Cardiac muscle cell (in vitro differentiated cells and primary cell): ENCODE data around the gene ULBP2. TPM values are rescaled to one million over a fixed set of nuclear protein-coding genes. Genes with fewer than 3 reads are reported as not detected.
"Not testable (repeated sequence)": the region's sequence is repeated elsewhere in the genome, so short reads cannot be mapped to it uniquely, and the experiment has no call there.

ENCODE experiments used
- DNase-seq, 2 donors: peaks; one replicate each; pipeline versions ENCODE4 v3.0.0 to v3.0.0-alpha.2; 2010 to 2017; ENCODE audit warnings: low read depth in 1 of 2, low spot score in 1 of 2
- H3K27ac ChIP-seq: fragments of 200-600 bp; sonication (generic); 2 replicates; pipeline ENCODE4 v1.5.1; 2016
- H3K27me3 ChIP-seq: fragments of 200-600 bp; sonication (generic); 2 replicates; pipeline ENCODE4 v1.6.0; 2016; ENCODE audit warnings: control low read depth
- H3K36me3 ChIP-seq: fragments of 200-600 bp; sonication (generic); 2 replicates; pipeline ENCODE4 v1.5.1; 2016; ENCODE audit warnings: control low read depth
- H3K4me1 ChIP-seq: fragments of 200-600 bp; sonication (generic); 2 replicates; pipeline ENCODE4 v1.8.1; 2017; ENCODE audit warnings: low read depth, mild to moderate bottlenecking, mixed run types
- H3K4me3 ChIP-seq: fragments of 200-600 bp; sonication (generic); 2 replicates; pipeline ENCODE4 v1.5.1; 2016; ENCODE audit warnings: mild to moderate bottlenecking
- H3K9me3 ChIP-seq: fragments of 200-600 bp; sonication (generic); 2 replicates; pipeline ENCODE4 v1.5.1; 2017; ENCODE audit warnings: low read depth, mild to moderate bottlenecking, control low read depth
- polyA plus RNA-seq: library from polyadenylated mRNA; unstranded; fragments of >200 nt; fragmentation: Nextera tagmentation; extraction: Ambion mirVana; gene quantifications from 2 replicates; pipeline ENCODE4 v1.2.1, GENCODE V29; 2016
- total RNA-seq: library from RNA; depleted of rRNA; stranded (reverse); fragments of >200 nt; gene quantifications from 2 replicates; pipeline ENCODE4 v1.2.3, GENCODE V29; 2016
- TF ChIP-seq, protein P1 (sequence below): IDR thresholded peaks from 2 replicates; pipeline ENCODE4 v1.5.1; 2012; ENCODE audit warnings: low read depth, mild to moderate bottlenecking, low read length

Gene ULBP2
- total and polyA plus RNA-seq, 2 experiments from 2014 or later: not detected

DNA sequence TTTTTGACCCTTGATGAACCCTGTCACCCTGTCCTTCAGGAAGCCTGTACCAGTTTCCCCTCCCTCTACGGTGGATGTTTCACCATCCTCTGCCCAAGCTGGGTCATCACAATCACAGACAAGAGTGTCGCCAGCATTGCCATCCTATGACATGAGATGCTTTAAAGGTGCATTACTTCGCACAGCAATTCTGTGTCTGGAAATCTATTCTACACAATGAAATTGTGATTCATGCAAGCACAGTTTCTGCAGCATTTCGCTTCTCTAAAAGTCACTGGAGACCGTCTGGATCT lies 2.5 kb upstream of the ULBP2 start:
- no peaks in the 10 kb centered on the region for H3K36me3 ChIP-seq
- TF ChIP-seq, protein P1, sequence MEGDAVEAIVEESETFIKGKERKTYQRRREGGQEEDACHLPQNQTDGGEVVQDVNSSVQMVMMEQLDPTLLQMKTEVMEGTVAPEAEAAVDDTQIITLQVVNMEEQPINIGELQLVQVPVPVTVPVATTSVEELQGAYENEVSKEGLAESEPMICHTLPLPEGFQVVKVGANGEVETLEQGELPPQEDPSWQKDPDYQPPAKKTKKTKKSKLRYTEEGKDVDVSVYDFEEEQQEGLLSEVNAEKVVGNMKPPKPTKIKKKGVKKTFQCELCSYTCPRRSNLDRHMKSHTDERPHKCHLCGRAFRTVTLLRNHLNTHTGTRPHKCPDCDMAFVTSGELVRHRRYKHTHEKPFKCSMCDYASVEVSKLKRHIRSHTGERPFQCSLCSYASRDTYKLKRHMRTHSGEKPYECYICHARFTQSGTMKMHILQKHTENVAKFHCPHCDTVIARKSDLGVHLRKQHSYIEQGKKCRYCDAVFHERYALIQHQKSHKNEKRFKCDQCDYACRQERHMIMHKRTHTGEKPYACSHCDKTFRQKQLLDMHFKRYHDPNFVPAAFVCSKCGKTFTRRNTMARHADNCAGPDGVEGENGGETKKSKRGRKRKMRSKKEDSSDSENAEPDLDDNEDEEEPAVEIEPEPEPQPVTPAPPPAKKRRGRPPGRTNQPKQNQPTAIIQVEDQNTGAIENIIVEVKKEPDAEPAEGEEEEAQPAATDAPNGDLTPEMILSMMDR: no peak
- H3K9me3 ChIP-seq: no peaks in the 10 kb centered on the region
- no peak overlapping the region for H3K27ac ChIP-seq
- DNase-seq: no peak
- H3K27me3 ChIP-seq: peaks cover 99% of the 10 kb centered on the region
- H3K4me1 ChIP-seq: no peaks in the 10 kb centered on the region
- no peak overlapping the region for H3K4me3 ChIP-seq

DNA sequence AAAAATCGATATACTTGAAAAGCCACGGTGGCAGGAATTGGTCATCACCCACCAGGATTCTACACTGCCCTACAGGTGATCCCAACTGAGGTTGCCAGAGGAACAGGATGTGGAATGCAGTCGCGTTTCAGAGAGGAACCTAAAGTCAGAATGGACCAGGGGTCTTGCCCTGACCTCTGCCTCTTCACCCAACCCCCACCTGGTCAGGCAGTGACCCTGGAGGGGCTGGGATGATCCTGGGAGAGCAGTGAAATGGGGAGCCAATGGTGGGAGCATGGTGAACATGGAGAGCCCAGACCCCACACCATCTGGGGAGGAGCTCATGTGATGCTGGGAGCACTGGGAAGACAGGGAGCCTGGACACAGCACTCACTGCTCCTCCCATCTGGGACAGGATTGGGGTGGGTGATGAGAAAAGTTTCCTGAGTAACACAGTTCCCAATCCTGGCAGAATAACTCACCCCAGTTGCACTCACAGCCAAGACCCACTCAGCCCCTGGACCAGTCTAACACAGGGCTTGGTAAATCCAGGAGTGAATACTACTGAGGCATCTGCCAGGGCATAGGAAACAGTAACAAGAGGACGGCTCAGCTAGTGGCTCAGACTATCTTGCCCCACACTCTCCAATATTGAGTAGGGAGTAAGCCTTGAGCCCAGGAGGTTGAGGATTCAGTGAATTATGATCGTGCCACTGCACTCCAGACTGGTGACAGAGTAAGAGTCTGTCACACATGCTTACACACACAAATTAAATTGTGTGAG lies 1.7 kb upstream of the ULBP2 start:
- Histone ChIP-seq H3K27ac (no peak overlapping the region), H3K27me3 (peaks cover 93% of the 10 kb centered on the region), H3K9me3 (no peaks in the 10 kb centered on the region), H3K36me3 (no peaks in the 10 kb centered on the region), H3K4me3 (no peak overlapping the region), H3K4me1 (no peaks in the 10 kb centered on the region)
- DNase-seq: no peak
- TF ChIP-seq, protein P1: no peak

DNA sequence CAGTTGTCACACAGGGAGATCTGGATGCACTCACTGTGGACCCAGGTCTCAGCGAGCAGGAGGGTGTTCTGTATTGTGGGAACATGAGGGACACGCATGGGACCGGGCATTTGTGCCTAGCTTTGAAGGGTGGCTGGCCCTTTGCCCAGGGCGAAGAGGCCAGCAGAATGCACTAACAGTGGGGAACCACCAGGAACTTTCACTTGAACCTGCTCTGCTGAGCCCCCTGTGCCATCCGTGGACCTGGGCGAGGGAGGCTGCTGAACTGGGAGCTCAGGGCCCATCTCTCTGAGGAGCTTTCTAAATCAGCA lies 1.2 kb upstream of the ULBP2 start:
- H3K9me3 ChIP-seq: no peaks in the 10 kb centered on the region
- H3K27me3 ChIP-seq: peaks cover 92% of the 10 kb centered on the region
- no peak overlapping the region for H3K27ac ChIP-seq
- TF ChIP-seq, protein P1: no peak
- no peak overlapping the region for H3K4me3 ChIP-seq
- no peaks in the 10 kb centered on the region for H3K36me3 ChIP-seq
- DNase-seq: no peak
- no peaks in the 10 kb centered on the region for H3K4me1 ChIP-seq

GRCh38 chr6:149942461-149942829 lies 631 bp downstream of the ULBP2 start:
- Histone ChIP-seq H3K4me1 (no peaks in the 10 kb centered on the region), H3K4me3 (peak overlapping the region; percentile 40), H3K27me3 (peaks cover 88% of the 10 kb centered on the region), H3K27ac (no peak overlapping the region), H3K9me3 (no peaks in the 10 kb centered on the region), H3K36me3 (no peaks in the 10 kb centered on the region)
- no peak for DNase-seq
- TF ChIP-seq, protein P1: no peak

DNA sequence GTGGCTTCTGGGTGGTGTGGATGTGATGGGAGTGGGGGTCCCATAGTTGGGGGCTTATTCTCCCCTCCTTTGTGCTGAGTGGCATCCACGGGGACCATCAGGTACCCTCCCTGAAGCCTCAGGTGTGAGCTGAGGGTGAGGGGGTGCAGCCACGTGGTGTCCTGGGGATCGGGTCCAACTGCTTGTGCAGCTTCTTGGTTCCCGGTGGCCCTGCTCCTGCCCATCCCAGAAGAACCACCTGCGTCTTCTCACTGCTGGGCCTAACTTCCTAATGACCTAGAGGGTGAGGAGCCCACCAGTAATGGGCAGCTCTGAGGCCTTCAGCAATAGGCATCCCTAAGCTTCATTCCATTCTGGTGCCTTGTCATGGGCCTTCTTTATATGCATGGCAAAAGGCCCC lies 1.5 kb downstream of the ULBP2 start:
- H3K27me3 ChIP-seq: peaks cover 86% of the 10 kb centered on the region
- H3K4me3 ChIP-seq, DNase-seq, H3K36me3 ChIP-seq, H3K27ac ChIP-seq, H3K4me1 ChIP-seq, H3K9me3 ChIP-seq: not testable (repeated sequence)

GRCh38 chr6:149945276-149945675 lies 3.5 kb downstream of the ULBP2 start:
- not testable (repeated sequence) for H3K4me3 ChIP-seq, H3K9me3 ChIP-seq, H3K27ac ChIP-seq, H3K36me3 ChIP-seq, H3K4me1 ChIP-seq, DNase-seq
- peaks cover 86% of the 10 kb centered on the region for H3K27me3 ChIP-seq

DNA sequence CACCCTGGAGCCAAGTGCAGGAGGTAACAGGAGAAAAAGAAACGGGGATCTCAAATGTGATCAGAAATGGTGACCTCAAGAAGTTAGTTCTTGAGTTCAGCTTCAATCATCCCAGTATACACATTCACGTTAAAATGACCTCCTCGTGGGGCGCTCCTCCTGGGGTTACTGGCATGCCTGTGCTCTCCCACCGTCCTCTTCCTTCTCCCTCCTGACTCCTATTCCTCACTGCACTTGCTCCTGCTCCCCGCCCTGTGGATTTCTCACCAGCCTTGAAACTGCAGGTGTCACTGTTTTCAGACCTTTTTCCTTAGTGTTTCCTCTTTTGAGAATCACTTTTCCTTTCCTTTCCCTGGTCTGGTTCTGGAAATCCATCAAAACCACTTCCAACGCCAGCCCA lies 4.8 kb downstream of the ULBP2 start:
- peaks cover 86% of the 10 kb centered on the region for H3K27me3 ChIP-seq
- not testable (repeated sequence) for DNase-seq, H3K4me3 ChIP-seq, H3K36me3 ChIP-seq, H3K4me1 ChIP-seq, H3K9me3 ChIP-seq, H3K27ac ChIP-seq

DNA sequence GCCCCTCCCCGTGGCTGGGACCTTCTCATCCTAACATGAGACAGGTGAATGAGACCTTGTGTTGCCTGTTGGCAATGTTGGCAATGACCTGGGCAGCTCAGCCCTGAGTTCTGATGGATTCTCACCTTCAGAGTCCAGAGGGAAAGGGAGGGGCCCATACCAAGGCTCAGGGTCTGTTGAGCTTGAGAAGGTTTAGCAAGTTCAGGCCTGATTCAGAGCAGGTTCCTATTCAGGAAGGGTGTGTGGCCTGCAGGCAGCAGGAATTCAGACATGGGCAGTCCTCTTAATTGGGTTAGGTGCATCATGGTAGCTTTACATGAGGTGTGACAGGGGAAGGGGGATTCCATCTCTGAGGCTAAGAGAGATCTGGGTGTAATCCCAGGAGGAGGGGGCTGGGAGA lies 5.7 kb downstream of the ULBP2 start:
- H3K9me3 ChIP-seq, H3K36me3 ChIP-seq, H3K27ac ChIP-seq, H3K4me1 ChIP-seq, H3K4me3 ChIP-seq, DNase-seq: not testable (repeated sequence)
- peaks cover 86% of the 10 kb centered on the region for H3K27me3 ChIP-seq
